NT2/D1 (cell line): ENCODE data around the gene FAM240A.

Experiments used
- DNase-seq: peaks from one replicate; pipeline ENCODE4 v3.0.0-alpha.2; 2011; ENCODE audit warnings: low read depth, low spot score
- H3K27me3 ChIP-seq: 2 replicates; pipeline ENCODE4 v1.6.0; 2011; ENCODE audit warnings: mild to moderate bottlenecking; ENCODE audit not compliant: insufficient read length, insufficient read depth
- H3K36me3 ChIP-seq: 2 replicates; pipeline ENCODE4 v1.6.1; 2011; ENCODE audit warnings: mild to moderate bottlenecking, low read length, mixed read lengths; ENCODE audit not compliant: insufficient read depth, insufficient read length
- H3K4me1 ChIP-seq: 2 replicates; pipeline ENCODE4 v1.5.1; 2011; ENCODE audit not compliant: insufficient read depth, insufficient read length
- H3K4me3 ChIP-seq: 2 replicates; pipeline ENCODE4 v1.5.1; 2011; ENCODE audit warnings: low read depth; ENCODE audit not compliant: insufficient read length
- H3K9ac ChIP-seq: 2 replicates; pipeline ENCODE4 v1.6.0; 2011; ENCODE audit warnings: low read depth; ENCODE audit not compliant: insufficient read length
- H3K9me3 ChIP-seq: 2 replicates; pipeline ENCODE4 v1.5.1; 2011; ENCODE audit warnings: mild to moderate bottlenecking, low read length; ENCODE audit not compliant: insufficient read depth
- SUZ12 ChIP-seq: IDR thresholded peaks from 2 replicates; pipeline ENCODE4 v1.6.1; 2011; ENCODE audit not compliant: insufficient read length, insufficient read depth; ENCODE audit errors: extremely low read depth
- YY1 ChIP-seq: IDR thresholded peaks from 2 replicates; pipeline ENCODE4 v1.6.1; 2011; ENCODE audit not compliant: insufficient read length, insufficient read depth
- ZNF274 ChIP-seq: IDR thresholded peaks from 2 replicates; pipeline ENCODE4 v1.6.1; 2011; ENCODE audit warnings: mild to moderate bottlenecking, low read depth, low read length

FAM240A gene

GRCh38 chr3:46665763-46666452 lies 53.6 kb downstream of the FAM240A start:
- Histone ChIP-seq H3K36me3 (peaks cover 2% of the 10 kb centered on the region), H3K27me3 (no peaks in the 10 kb centered on the region), H3K9ac (no peak overlapping the region), H3K4me3 (no peak overlapping the region), H3K9me3 (no peaks in the 10 kb centered on the region), H3K4me1 (peaks cover 14% of the 10 kb centered on the region)
- TF ChIP-seq SUZ12 (no peak), YY1 (no peak), ZNF274 (no peak)
- no peak for DNase-seq

- DNase-seq, result no peak
- H3K36me3 ChIP-seq, result peaks cover 2% of the 10 kb centered on the region
- no peak overlapping the region for H3K9ac ChIP-seq
- TF ChIP-seq ZNF274, result no peak
- no peak overlapping the region for H3K4me3 ChIP-seq
- H3K27me3 ChIP-seq, result no peaks in the 10 kb centered on the region
- H3K4me1 ChIP-seq, result peaks cover 14% of the 10 kb centered on the region
- H3K9me3 ChIP-seq, result no peaks in the 10 kb centered on the region
Observed at GRCh38 chr3:46666453-46666845, 54.1 kb downstream of the FAM240A start.

- H3K27me3 ChIP-seq, result no peaks in the 10 kb centered on the region
- TF ChIP-seq SUZ12 (no peak), ZNF274 (no peak), YY1 (no peak)
- no peaks in the 10 kb centered on the region for H3K9me3 ChIP-seq
- H3K9ac ChIP-seq, result no peak overlapping the region
- DNase-seq, result no peak
- peaks cover 2% of the 10 kb centered on the region for H3K36me3 ChIP-seq
- H3K4me1 ChIP-seq, result peaks cover 11% of the 10 kb centered on the region
- H3K4me3 ChIP-seq, result no peak overlapping the region
Observed at GRCh38 chr3:46667061-46667621, 54.8 kb downstream of the FAM240A start.

GRCh38 chr3:46667657-46668056 lies 55.3 kb downstream of the FAM240A start:
- peaks cover 6% of the 10 kb centered on the region for H3K4me1 ChIP-seq
- DNase-seq, result no peak
- TF ChIP-seq YY1, result no peak
- peaks cover 2% of the 10 kb centered on the region for H3K36me3 ChIP-seq
- no peaks in the 10 kb centered on the region for H3K27me3 ChIP-seq
- H3K9me3 ChIP-seq, result no peaks in the 10 kb centered on the region
- no peak overlapping the region for H3K4me3 ChIP-seq
- H3K9ac ChIP-seq, result no peak overlapping the region

GRCh38 chr3:46668116-46668515 lies 55.8 kb downstream of the FAM240A start:
- H3K27me3 ChIP-seq, result no peaks in the 10 kb centered on the region
- DNase-seq, result no peak
- no peak overlapping the region for H3K4me3 ChIP-seq
- H3K4me1 ChIP-seq, result peaks cover 3% of the 10 kb centered on the region
- TF ChIP-seq YY1 (no peak), SUZ12 (no peak), ZNF274 (no peak)
- peaks cover 2% of the 10 kb centered on the region for H3K36me3 ChIP-seq
- H3K9ac ChIP-seq, result no peak overlapping the region
- H3K9me3 ChIP-seq, result no peaks in the 10 kb centered on the region

- DNase-seq, result no peak
- no peaks in the 10 kb centered on the region for H3K9me3 ChIP-seq
- H3K4me3 ChIP-seq, result no peak overlapping the region
- H3K4me1 ChIP-seq, result peaks cover 7% of the 10 kb centered on the region
- H3K9ac ChIP-seq, result no peak overlapping the region
- H3K27me3 ChIP-seq, result no peaks in the 10 kb centered on the region
- TF ChIP-seq YY1 (no peak), SUZ12 (no peak), ZNF274 (no peak)
- H3K36me3 ChIP-seq, result peaks cover 2% of the 10 kb centered on the region
Observed at GRCh38 chr3:46668591-46668990, 56.3 kb downstream of the FAM240A start.

- no peak overlapping the region for H3K9ac ChIP-seq
- H3K27me3 ChIP-seq, result no peaks in the 10 kb centered on the region
- no peak for TF ChIP-seq YY1
- no peak for TF ChIP-seq ZNF274
- no peak for TF ChIP-seq SUZ12
- peaks cover 11% of the 10 kb centered on the region for H3K4me1 ChIP-seq
- no peak for DNase-seq
- no peaks in the 10 kb centered on the region for H3K9me3 ChIP-seq
- H3K4me3 ChIP-seq, result no peak overlapping the region
- H3K36me3 ChIP-seq, result peaks cover 8% of the 10 kb centered on the region
Observed at GRCh38 chr3:46669191-46669999, 57.1 kb downstream of the FAM240A start.
